OCI-LY3 (cell line): ENCODE results near the gene TRABD2A.

Experiments used
- H2AFZ ChIP-seq: fragments of 200-600, 300-600 bp; shearing (Covaris generic); 2 replicates; pipeline ENCODE4 v1.6.0; 2014; ENCODE audit warnings: antibody characterized with exemption, low read depth, low read length
- H3K27ac ChIP-seq: fragments of 200-600, 300-600 bp; sonication (generic); 2 replicates; pipeline ENCODE4 v1.5.1; 2014; ENCODE audit warnings: mild to moderate bottlenecking, low read length, moderate library complexity, mixed read lengths
- H3K27me3 ChIP-seq: fragments of 200-600, 300-600 bp; sonication (generic); 2 replicates; pipeline ENCODE4 v1.6.1; 2014; ENCODE audit warnings: low read depth, low read length, mixed read lengths
- H3K36me3 ChIP-seq: fragments of 200-600, 300-600 bp; sonication (generic); replicated peaks from 2 replicates; pipeline ENCODE3; 2014; ENCODE audit warnings: low read depth, low read length, mixed read lengths
- H3K4me1 ChIP-seq: fragments of 300-600, 200-600 bp; sonication (generic); 2 replicates; pipeline ENCODE4 v1.6.1; 2014; ENCODE audit warnings: low read length, mixed read lengths
- H3K4me2 ChIP-seq: fragments of 200-600, 300-600 bp; sonication (generic); 2 replicates; pipeline ENCODE4 v1.6.1; 2014; ENCODE audit warnings: low read length, mixed read lengths
- H3K4me3 ChIP-seq: fragments of 300-600, 200-600 bp; sonication (generic); 2 replicates; pipeline ENCODE4 v1.5.1; 2014; ENCODE audit warnings: antibody characterized with exemption, mild to moderate bottlenecking, low read length, moderate library complexity
- H3K79me2 ChIP-seq: fragments of 300-600, 200-600 bp; shearing (Covaris generic); 2 replicates; pipeline ENCODE4 v1.6.1; 2014; ENCODE audit warnings: mild to moderate bottlenecking, low read length, mixed read lengths
- H3K9ac ChIP-seq: fragments of 300-600, 200-600 bp; shearing (Covaris generic); 2 replicates; pipeline ENCODE4 v1.6.0; 2014; ENCODE audit warnings: mild to moderate bottlenecking, low read length, moderate library complexity
- H3K9me3 ChIP-seq: fragments of 200-600, 300-600 bp; shearing (Covaris generic); 2 replicates; pipeline ENCODE4 v1.6.1; 2014; ENCODE audit warnings: low read length, mixed read lengths; ENCODE audit not compliant: insufficient read depth
- H4K20me1 ChIP-seq: fragments of 200-600, 300-600 bp; sonication (generic); 2 replicates; pipeline ENCODE4 v1.6.1; 2016; ENCODE audit warnings: low read length, mixed read lengths; ENCODE audit not compliant: insufficient read depth
- CTCF ChIP-seq: fragments of 200-600, 300-600 bp; sonication (generic); IDR thresholded peaks from 2 replicates; pipeline ENCODE4 v1.5.1; 2014; ENCODE audit warnings: antibody characterized with exemption, low read length, low read depth
- EZH2phosphoT487 ChIP-seq: fragments of 200-600 bp; shearing (Covaris generic); IDR thresholded peaks from 2 replicates; pipeline ENCODE4 v1.6.1; 2018; ENCODE audit warnings: antibody characterized with exemption, mixed run types, low read depth

Gene TRABD2A

GRCh38 chr2:84899304-84900204, 18.7 kb upstream of the TRABD2A start:
- H3K4me2 ChIP-seq: no peak overlapping the region
- TF ChIP-seq EZH2phosphoT487 (no peak), CTCF (no peak)
- H3K9me3 ChIP-seq: peaks cover 4% of the 10 kb centered on the region; the same call in 1 of the 2 replicates
- H3K4me1 ChIP-seq: peaks cover 59% of the 10 kb centered on the region
- peaks cover 6% of the 10 kb centered on the region; the same call in 1 of the 2 replicates for H3K27me3 ChIP-seq
- no peak overlapping the region for H3K4me3 ChIP-seq
- peak overlapping the region; percentile 95 for H3K27ac ChIP-seq
- no peak overlapping the region for H2AFZ ChIP-seq
- peaks cover 4% of the 10 kb centered on the region for H3K36me3 ChIP-seq
- H3K9ac ChIP-seq: no peak overlapping the region
- H3K79me2 ChIP-seq: no peaks in the 10 kb centered on the region
- no peaks in the 10 kb centered on the region for H4K20me1 ChIP-seq

GRCh38 chr2:84897773-84898172, 16.9 kb upstream of the TRABD2A start:
- H4K20me1 ChIP-seq: no peaks in the 10 kb centered on the region
- peaks cover 63% of the 10 kb centered on the region for H3K4me1 ChIP-seq
- peak overlapping the region; percentile 76 for H3K4me2 ChIP-seq
- no peaks in the 10 kb centered on the region for H3K27me3 ChIP-seq
- H3K36me3 ChIP-seq: peaks cover 4% of the 10 kb centered on the region
- no peak for TF ChIP-seq CTCF
- no peak for TF ChIP-seq EZH2phosphoT487
- H3K79me2 ChIP-seq: no peaks in the 10 kb centered on the region
- peak overlapping the region; percentile 43 for H3K4me3 ChIP-seq
- H2AFZ ChIP-seq: peak overlapping the region; percentile 57
- peaks cover 4% of the 10 kb centered on the region; the same call in 1 of the 2 replicates for H3K9me3 ChIP-seq
- H3K9ac ChIP-seq: peak overlapping the region; percentile 51
- H3K27ac ChIP-seq: peak overlapping the region; percentile 95

- H3K9me3 ChIP-seq: peaks cover 2% of the 10 kb centered on the region; the same call in 1 of the 2 replicates
- no peak overlapping the region for H2AFZ ChIP-seq
- H3K27ac ChIP-seq: peak overlapping the region; percentile 95; the same call in 1 of the 2 replicates
- no peaks in the 10 kb centered on the region for H4K20me1 ChIP-seq
- peaks cover 60% of the 10 kb centered on the region for H3K4me1 ChIP-seq
- no peak overlapping the region for H3K4me2 ChIP-seq
- no peak overlapping the region for H3K9ac ChIP-seq
- H3K4me3 ChIP-seq: no peak overlapping the region
- H3K27me3 ChIP-seq: no peaks in the 10 kb centered on the region
- peaks cover 2% of the 10 kb centered on the region for H3K36me3 ChIP-seq
- H3K79me2 ChIP-seq: no peaks in the 10 kb centered on the region
- TF ChIP-seq CTCF (no peak), EZH2phosphoT487 (no peak)
Observed at GRCh38 chr2:84896567-84896966, 15.7 kb upstream of the TRABD2A start.

- H3K79me2 ChIP-seq: no peaks in the 10 kb centered on the region
- peak overlapping the region; percentile 46 for H3K4me2 ChIP-seq
- H3K4me3 ChIP-seq: no peak overlapping the region
- no peaks in the 10 kb centered on the region for H3K36me3 ChIP-seq
- peak overlapping the region; percentile 83 for H2AFZ ChIP-seq
- H4K20me1 ChIP-seq: no peaks in the 10 kb centered on the region
- H3K4me1 ChIP-seq: peaks cover 46% of the 10 kb centered on the region
- no peaks in the 10 kb centered on the region for H3K27me3 ChIP-seq
- TF ChIP-seq EZH2phosphoT487: no peak
- no peak for TF ChIP-seq CTCF
- no peaks in the 10 kb centered on the region for H3K9me3 ChIP-seq
- peak overlapping the region; percentile 20; the same call in 1 of the 2 replicates for H3K27ac ChIP-seq
- H3K9ac ChIP-seq: peak overlapping the region; percentile 5; the same call in 1 of the 2 replicates
Observed at GRCh38 chr2:84894758-84895520, 14.1 kb upstream of the TRABD2A start.
